Suppressor macrophage treated with lipopolysaccharide for 4 hours (primary cell): Measurements from ENCODE around the gene MTA3.

Source experiments
- DNase-seq: peaks from one replicate; pipeline ENCODE4 v3.0.0-alpha.2; 2020

MTA3 gene

GRCh38 chr2:42742740-42743658, 174.6 kb downstream of the MTA3 start:
- no peak for DNase-seq

- no peak for DNase-seq
Observed at GRCh38 chr2:42743659-42743990, 175.2 kb downstream of the MTA3 start.

GRCh38 chr2:42744545-42745082, 176.2 kb downstream of the MTA3 start:
- no peak for DNase-seq

- DNase-seq, result no peak
Observed at GRCh38 chr2:42747422-42747821, 179.0 kb downstream of the MTA3 start.

- DNase-seq, result no peak
Observed at GRCh38 chr2:42748840-42749239, 180.4 kb downstream of the MTA3 start.

GRCh38 chr2:42752314-42752713, 183.9 kb downstream of the MTA3 start:
- peak; percentile 97 for DNase-seq

- DNase-seq, result peak; percentile 89
Observed at GRCh38 chr2:42752816-42753813, 184.7 kb downstream of the MTA3 start.

GRCh38 chr2:42754021-42754775, 185.8 kb downstream of the MTA3 start:
- DNase-seq, result no peak

GRCh38 chr2:42754776-42755140, 186.3 kb downstream of the MTA3 start:
- no peak for DNase-seq

- DNase-seq, result peak; percentile 90
Observed at GRCh38 chr2:42755191-42755880, 186.9 kb downstream of the MTA3 start.

- DNase-seq, result no peak
Observed at GRCh38 chr2:42756150-42756775, 187.8 kb downstream of the MTA3 start.

- no peak for DNase-seq
Observed at GRCh38 chr2:42756966-42757513, 188.6 kb downstream of the MTA3 start.

GRCh38 chr2:42757981-42758740, 189.7 kb downstream of the MTA3 start:
- peak; percentile 37 for DNase-seq

- DNase-seq, result no peak
Observed at GRCh38 chr2:42758751-42759150, 190.3 kb downstream of the MTA3 start.

GRCh38 chr2:42761554-42761953, 193.1 kb downstream of the MTA3 start:
- no peak for DNase-seq

GRCh38 chr2:42762155-42762554, 193.7 kb downstream of the MTA3 start:
- no peak for DNase-seq

GRCh38 chr2:42762823-42763804, 194.7 kb downstream of the MTA3 start:
- no peak for DNase-seq

GRCh38 chr2:42764096-42764495, 195.7 kb downstream of the MTA3 start, which contains the start of gene OXER1:
Gene OXER1 (minus strand): TSS chr2:42764135. CDS start chr2:42764062, 73 bp downstream.
- DNase-seq, result peak; percentile 80

GRCh38 chr2:42764901-42765300, 196.5 kb downstream of the MTA3 start:
- no peak for DNase-seq
